Measurements from ENCODE around the gene CARD11.

Gene CARD11

DNA sequence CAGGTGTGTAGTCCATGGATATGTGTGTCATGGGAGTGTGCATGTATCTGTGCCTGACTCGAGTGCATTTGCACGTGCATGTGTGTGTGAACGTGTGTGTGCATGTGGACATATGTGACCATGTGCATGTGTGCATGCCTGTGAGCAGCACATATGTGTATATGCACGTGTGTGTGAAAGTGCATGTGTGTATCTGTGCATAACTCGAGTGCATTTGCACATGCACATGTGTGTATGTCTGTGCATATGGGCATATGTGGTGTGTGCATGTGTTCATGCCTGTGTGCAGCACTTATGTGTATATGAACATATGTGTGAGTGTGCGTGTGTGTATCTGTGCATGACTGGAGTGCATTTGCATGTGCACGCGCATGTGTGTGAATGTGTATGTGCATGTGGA, 164.3 kb downstream of the CARD11 start:
- Histone ChIP-seq H3K4me3 (replicated peaks; ENCODE audit: insufficient read depth, low read length) (no peak overlapping the region), H3K27me3 (ENCODE audit: insufficient read depth, poor library complexity, severe bottlenecking) (no peaks in the 10 kb centered on the region), H3K27ac (replicated peaks) (no peak overlapping the region)
- TF ChIP-seq GABPA (IDR thresholded peaks at IDR 0.05; ENCODE audit: low read depth) (no peak), SPI1 (IDR thresholded peaks at IDR 0.05; ENCODE audit: borderline replicate concordance, low read depth) (no peak), POLR2AphosphoS5 (IDR thresholded peaks at IDR 0.05; ENCODE audit: low read depth) (no peak)
- TF ChIP-seq, protein P1, sequence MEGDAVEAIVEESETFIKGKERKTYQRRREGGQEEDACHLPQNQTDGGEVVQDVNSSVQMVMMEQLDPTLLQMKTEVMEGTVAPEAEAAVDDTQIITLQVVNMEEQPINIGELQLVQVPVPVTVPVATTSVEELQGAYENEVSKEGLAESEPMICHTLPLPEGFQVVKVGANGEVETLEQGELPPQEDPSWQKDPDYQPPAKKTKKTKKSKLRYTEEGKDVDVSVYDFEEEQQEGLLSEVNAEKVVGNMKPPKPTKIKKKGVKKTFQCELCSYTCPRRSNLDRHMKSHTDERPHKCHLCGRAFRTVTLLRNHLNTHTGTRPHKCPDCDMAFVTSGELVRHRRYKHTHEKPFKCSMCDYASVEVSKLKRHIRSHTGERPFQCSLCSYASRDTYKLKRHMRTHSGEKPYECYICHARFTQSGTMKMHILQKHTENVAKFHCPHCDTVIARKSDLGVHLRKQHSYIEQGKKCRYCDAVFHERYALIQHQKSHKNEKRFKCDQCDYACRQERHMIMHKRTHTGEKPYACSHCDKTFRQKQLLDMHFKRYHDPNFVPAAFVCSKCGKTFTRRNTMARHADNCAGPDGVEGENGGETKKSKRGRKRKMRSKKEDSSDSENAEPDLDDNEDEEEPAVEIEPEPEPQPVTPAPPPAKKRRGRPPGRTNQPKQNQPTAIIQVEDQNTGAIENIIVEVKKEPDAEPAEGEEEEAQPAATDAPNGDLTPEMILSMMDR (IDR thresholded peaks at IDR 0.05; ENCODE audit: insufficient read depth, low read length) = no peak
- TF ChIP-seq, protein P2, sequence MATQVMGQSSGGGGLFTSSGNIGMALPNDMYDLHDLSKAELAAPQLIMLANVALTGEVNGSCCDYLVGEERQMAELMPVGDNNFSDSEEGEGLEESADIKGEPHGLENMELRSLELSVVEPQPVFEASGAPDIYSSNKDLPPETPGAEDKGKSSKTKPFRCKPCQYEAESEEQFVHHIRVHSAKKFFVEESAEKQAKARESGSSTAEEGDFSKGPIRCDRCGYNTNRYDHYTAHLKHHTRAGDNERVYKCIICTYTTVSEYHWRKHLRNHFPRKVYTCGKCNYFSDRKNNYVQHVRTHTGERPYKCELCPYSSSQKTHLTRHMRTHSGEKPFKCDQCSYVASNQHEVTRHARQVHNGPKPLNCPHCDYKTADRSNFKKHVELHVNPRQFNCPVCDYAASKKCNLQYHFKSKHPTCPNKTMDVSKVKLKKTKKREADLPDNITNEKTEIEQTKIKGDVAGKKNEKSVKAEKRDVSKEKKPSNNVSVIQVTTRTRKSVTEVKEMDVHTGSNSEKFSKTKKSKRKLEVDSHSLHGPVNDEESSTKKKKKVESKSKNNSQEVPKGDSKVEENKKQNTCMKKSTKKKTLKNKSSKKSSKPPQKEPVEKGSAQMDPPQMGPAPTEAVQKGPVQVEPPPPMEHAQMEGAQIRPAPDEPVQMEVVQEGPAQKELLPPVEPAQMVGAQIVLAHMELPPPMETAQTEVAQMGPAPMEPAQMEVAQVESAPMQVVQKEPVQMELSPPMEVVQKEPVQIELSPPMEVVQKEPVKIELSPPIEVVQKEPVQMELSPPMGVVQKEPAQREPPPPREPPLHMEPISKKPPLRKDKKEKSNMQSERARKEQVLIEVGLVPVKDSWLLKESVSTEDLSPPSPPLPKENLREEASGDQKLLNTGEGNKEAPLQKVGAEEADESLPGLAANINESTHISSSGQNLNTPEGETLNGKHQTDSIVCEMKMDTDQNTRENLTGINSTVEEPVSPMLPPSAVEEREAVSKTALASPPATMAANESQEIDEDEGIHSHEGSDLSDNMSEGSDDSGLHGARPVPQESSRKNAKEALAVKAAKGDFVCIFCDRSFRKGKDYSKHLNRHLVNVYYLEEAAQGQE (IDR thresholded peaks at IDR 0.05; ENCODE audit: insufficient replicate concordance, low read depth) = no peak
- no peak for DNase-seq (ENCODE audit: low read depth in 1 of 2, low spot score in 1 of 2)

DNA sequence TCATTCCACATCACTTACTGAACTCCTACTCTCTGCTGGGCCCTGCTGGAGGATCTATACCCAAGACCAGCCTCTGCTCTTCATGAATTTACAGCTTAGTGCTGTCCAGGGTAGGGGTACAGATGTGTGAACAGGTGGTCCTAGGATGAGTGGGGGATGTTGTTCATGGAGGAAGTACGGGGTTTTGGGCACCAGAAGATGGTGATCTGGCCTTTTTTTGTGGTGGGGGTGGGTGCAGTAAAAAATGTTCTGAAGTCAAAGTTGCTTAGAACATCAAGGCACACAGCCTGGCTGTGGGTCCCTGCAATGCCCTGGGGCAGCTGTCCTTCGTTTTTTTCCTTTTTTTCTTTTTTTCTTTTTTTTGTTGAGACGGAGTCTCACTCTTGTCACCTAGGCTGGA, 165.4 kb downstream of the CARD11 start:
- no peaks in the 10 kb centered on the region for H3K27me3 ChIP-seq (ENCODE audit: insufficient read depth, poor library complexity, severe bottlenecking)
- no peak overlapping the region for H3K4me3 ChIP-seq (replicated peaks; ENCODE audit: insufficient read depth, low read length)
- no peak for DNase-seq (ENCODE audit: low read depth in 1 of 2, low spot score in 1 of 2)
- no peak overlapping the region for H3K27ac ChIP-seq (replicated peaks)
- TF ChIP-seq GABPA (IDR thresholded peaks at IDR 0.05; ENCODE audit: low read depth) (no peak), POLR2AphosphoS5 (IDR thresholded peaks at IDR 0.05; ENCODE audit: low read depth) (no peak), SPI1 (IDR thresholded peaks at IDR 0.05; ENCODE audit: borderline replicate concordance, low read depth) (no peak)
- TF ChIP-seq, protein P2 (IDR thresholded peaks at IDR 0.05; ENCODE audit: insufficient replicate concordance, low read depth) = no peak
- TF ChIP-seq, protein P1 (IDR thresholded peaks at IDR 0.05; ENCODE audit: insufficient read depth, low read length) = no peak

DNA sequence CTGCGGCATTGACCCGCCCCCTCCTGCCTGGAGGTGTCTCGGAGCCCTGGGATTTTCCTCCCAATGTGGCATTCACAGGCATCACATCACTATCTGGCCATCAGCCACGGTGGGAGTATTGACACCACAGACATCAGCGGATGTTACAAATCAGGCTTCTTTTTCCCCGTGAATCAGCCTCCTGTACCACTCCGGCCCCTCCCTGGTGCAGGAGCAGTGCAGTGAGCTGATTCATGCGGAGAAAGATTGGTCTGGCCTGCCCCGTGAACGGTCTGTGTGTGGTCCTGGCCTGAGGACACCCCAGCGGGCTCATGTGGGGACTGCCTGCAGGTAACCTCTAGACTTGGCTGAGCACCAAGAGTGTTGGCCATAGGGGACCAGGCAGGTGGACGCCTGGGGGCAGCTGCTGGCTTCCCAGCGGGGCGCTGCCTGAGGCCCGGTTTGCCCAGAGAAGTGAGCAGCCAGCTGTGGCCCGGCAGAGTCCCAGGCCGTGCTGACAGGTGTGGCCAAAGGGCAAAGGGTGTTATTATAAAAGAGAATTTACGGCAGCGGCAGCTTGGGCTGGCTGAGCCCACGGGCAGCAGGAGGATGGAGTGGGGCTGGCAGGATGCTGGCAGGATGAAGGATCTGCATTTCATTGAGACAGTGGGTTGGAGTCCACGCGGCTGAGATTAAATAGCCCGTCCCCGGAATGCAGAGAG, 167.5 kb downstream of the CARD11 start:
- TF ChIP-seq GABPA (IDR thresholded peaks at IDR 0.05; ENCODE audit: low read depth) = no peak
- no peak for DNase-seq (ENCODE audit: low read depth in 1 of 2, low spot score in 1 of 2)
- no peak overlapping the region for H3K4me3 ChIP-seq (replicated peaks; ENCODE audit: insufficient read depth, low read length)
- H3K27me3 ChIP-seq (ENCODE audit: insufficient read depth, poor library complexity, severe bottlenecking) = no peaks in the 10 kb centered on the region
- no peak overlapping the region for H3K27ac ChIP-seq (replicated peaks)

DNA sequence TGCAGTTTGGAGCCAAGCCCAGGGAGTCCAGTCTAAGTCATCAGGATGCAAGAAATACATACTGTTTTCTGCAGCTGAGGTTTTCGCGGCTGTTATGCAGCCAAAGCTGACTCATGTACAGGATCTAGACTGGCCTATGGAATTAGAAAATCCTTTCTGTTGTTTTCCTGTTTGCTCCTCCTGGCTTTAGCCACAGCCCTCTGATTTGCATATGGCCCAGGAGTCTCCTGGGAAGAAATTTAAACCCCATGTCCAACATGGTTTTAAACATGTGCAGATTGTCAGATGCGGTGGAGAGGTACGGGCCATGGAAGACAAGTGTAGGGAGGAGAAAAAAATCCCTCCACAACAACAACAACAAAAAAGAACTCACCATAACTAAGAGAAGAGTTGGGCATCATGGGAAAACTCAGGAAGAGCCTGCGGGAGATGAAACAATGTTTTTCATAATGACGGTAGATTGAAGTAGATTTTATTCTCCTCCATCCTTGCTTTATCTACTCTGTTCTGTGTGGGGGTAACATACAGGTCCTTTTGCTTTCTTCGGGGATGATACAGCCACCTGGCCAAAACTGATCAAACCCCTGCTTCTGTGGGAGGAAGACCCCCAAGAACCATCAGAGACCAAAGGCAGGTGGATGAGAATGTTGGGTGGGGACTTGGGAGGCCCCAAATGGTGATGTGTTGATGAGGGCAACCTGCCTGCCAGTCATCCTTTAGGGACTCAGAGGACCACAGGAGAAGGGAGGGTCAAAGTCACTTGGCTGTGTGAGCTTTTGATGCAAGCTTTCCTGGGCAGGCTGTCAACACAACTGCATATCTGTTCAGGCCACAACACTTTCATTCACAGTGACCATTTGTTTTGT, 169.7 kb downstream of the CARD11 start:
- TF ChIP-seq GABPA (IDR thresholded peaks at IDR 0.05; ENCODE audit: low read depth) = no peak
- TF ChIP-seq, protein P2 (IDR thresholded peaks at IDR 0.05; ENCODE audit: insufficient replicate concordance, low read depth) = no peak
- TF ChIP-seq SPI1 (IDR thresholded peaks at IDR 0.05; ENCODE audit: borderline replicate concordance, low read depth) = no peak
- no peak for TF ChIP-seq POLR2AphosphoS5 (IDR thresholded peaks at IDR 0.05; ENCODE audit: low read depth)
- TF ChIP-seq, protein P1 (IDR thresholded peaks at IDR 0.05; ENCODE audit: insufficient read depth, low read length) = no peak
- no peaks in the 10 kb centered on the region for H3K27me3 ChIP-seq (ENCODE audit: insufficient read depth, poor library complexity, severe bottlenecking)
- no peak overlapping the region for H3K4me3 ChIP-seq (replicated peaks; ENCODE audit: insufficient read depth, low read length)
- H3K27ac ChIP-seq (replicated peaks) = no peak overlapping the region
- no peak for DNase-seq (ENCODE audit: low read depth in 1 of 2, low spot score in 1 of 2)

Measured in HL-60 (cell line).